Panc1 (cell line): ENCODE measurements around the gene C16orf89.

Experiments
- CTCF ChIP-seq: fragments of 450-650 bp; IDR thresholded peaks from 2 replicates; pipeline ENCODE4 v1.5.1; 2017; ENCODE audit warnings: mild to moderate bottlenecking
- POLR2AphosphoS5 ChIP-seq: IDR thresholded peaks from 2 replicates; pipeline ENCODE4 v1.6.1; 2012; ENCODE audit warnings: mild to moderate bottlenecking, low read depth, low read length, moderate library complexity
- SIN3A ChIP-seq: IDR thresholded peaks from 2 replicates; pipeline ENCODE4 v1.6.1; 2012; ENCODE audit warnings: low read depth, mild to moderate bottlenecking, low read length, moderate library complexity, borderline replicate concordance; ENCODE audit not compliant: insufficient read depth
- TCF7L2 ChIP-seq: IDR thresholded peaks from 2 replicates; pipeline ENCODE4 v1.6.1; 2011; ENCODE audit warnings: mild to moderate bottlenecking, low read depth, low read length, inconsistent platforms
- TF ChIP-seq, protein P1 (sequence below), 2 experiments: IDR thresholded peaks; 2 replicates each; pipeline ENCODE4 v1.6.1; 2011 to 2012; ENCODE audit warnings: low read depth in 2 of 2, control low read depth in 1 of 2, low read length in 1 of 2, mild to moderate bottlenecking in 1 of 2, moderate library complexity in 1 of 2; ENCODE audit not compliant: insufficient read depth in 1 of 2

DNA sequence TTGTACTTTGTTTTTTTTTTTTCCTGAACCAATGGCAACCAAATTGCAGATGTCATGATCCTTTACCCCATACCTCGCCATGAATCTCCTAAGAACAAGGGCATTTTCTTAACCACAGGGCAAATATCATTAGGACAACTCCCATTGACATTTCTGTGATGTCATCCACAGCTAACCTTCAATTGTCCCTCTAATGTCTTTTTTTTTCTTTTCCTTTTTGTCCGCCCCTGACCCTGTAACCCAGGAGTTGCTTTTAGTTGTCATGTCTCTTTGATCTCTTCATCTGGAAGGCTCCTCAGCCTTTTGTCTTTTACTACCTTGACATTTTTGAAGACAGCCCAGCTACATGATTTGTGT is 31.6 kb downstream of the C16orf89 start:
- TF ChIP-seq CTCF (no peak), POLR2AphosphoS5 (no peak), SIN3A (no peak), TCF7L2 (no peak)
- TF ChIP-seq, protein P1, sequence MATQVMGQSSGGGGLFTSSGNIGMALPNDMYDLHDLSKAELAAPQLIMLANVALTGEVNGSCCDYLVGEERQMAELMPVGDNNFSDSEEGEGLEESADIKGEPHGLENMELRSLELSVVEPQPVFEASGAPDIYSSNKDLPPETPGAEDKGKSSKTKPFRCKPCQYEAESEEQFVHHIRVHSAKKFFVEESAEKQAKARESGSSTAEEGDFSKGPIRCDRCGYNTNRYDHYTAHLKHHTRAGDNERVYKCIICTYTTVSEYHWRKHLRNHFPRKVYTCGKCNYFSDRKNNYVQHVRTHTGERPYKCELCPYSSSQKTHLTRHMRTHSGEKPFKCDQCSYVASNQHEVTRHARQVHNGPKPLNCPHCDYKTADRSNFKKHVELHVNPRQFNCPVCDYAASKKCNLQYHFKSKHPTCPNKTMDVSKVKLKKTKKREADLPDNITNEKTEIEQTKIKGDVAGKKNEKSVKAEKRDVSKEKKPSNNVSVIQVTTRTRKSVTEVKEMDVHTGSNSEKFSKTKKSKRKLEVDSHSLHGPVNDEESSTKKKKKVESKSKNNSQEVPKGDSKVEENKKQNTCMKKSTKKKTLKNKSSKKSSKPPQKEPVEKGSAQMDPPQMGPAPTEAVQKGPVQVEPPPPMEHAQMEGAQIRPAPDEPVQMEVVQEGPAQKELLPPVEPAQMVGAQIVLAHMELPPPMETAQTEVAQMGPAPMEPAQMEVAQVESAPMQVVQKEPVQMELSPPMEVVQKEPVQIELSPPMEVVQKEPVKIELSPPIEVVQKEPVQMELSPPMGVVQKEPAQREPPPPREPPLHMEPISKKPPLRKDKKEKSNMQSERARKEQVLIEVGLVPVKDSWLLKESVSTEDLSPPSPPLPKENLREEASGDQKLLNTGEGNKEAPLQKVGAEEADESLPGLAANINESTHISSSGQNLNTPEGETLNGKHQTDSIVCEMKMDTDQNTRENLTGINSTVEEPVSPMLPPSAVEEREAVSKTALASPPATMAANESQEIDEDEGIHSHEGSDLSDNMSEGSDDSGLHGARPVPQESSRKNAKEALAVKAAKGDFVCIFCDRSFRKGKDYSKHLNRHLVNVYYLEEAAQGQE (IDR thresholded peaks at IDR 0.05; ENCODE audit: insufficient read depth in 1 of 2, low read depth in 2 of 2, low read length in 1 of 2), result no peak
